Activated T-helper 2 cell treated with anti-CD3 and anti-CD28 coated beads, Interferon-gamma antibody, Interleukin-2, Interleukin-4, amounts not matched to agents 10 μg/mL and 5 μg/mL and 100 μg/mL, durations not matched to agents 14 hours and 24 hours and 36 hours (primary cell): Measurements from ENCODE around the gene PLSCR3. TPM values are rescaled to one million over a fixed set of nuclear protein-coding genes. Genes with fewer than 3 reads are reported as not detected.
"Not testable (repeated sequence)": the region's sequence is repeated elsewhere in the genome, so short reads cannot be mapped to it uniquely, and the experiment has no call there.

Source experiments
- DNase-seq: peaks from one replicate; pipeline ENCODE4 v3.0.0; 2021; ENCODE audit warnings: low spot score
- H3K27ac Mint-ChIP-seq: one replicate; pipeline ENCODE4 v1.8.0; 2021; ENCODE audit warnings: mixed read lengths
- H3K27me3 Mint-ChIP-seq: one replicate; pipeline ENCODE4 v1.8.0; 2021; ENCODE audit warnings: low read depth, mixed read lengths
- H3K36me3 Mint-ChIP-seq: one replicate; pipeline ENCODE4 v1.8.0; 2021; ENCODE audit warnings: low read depth, mixed read lengths
- H3K4me1 Mint-ChIP-seq: one replicate; pipeline ENCODE4 v1.8.0; 2021; ENCODE audit warnings: low read depth, mixed read lengths
- H3K4me3 Mint-ChIP-seq: one replicate; pipeline ENCODE4 v1.8.0; 2021; ENCODE audit warnings: low read depth, mild to moderate bottlenecking, moderate library complexity, mixed read lengths
- H3K9me3 Mint-ChIP-seq: one replicate; pipeline ENCODE4 v1.8.0; 2021; ENCODE audit warnings: mixed read lengths
- intact Hi-C: fragments of 100-400 bp; cut with micrococcal nuclease; formaldehyde crosslinking; loops from one replicate; pipeline ENCODE4 v1.15.1; 2023
- total RNA-seq: library from RNA; stranded (reverse); gene quantifications from 2 replicates; pipeline ENCODE4 v1.2.3, GENCODE V29; 2022

Gene PLSCR3
- total RNA-seq, 1 donor from 2014 or later: 75.4 TPM

- H3K27me3 Mint-ChIP-seq: peaks cover 39% of the 10 kb centered on the region
- intact Hi-C loops: no loop called here
- peaks cover 4% of the 10 kb centered on the region for H3K4me1 Mint-ChIP-seq
- peaks cover 5% of the 10 kb centered on the region for H3K36me3 Mint-ChIP-seq
- H3K4me3 Mint-ChIP-seq: no peak overlapping the region
- no peak overlapping the region for H3K27ac Mint-ChIP-seq
- H3K9me3 Mint-ChIP-seq: peaks cover 6% of the 10 kb centered on the region
- DNase-seq: no peak
Observed at GRCh38 chr17:7380321-7380720, 14.0 kb downstream of the PLSCR3 start.

GRCh38 chr17:7379134-7379533, 15.2 kb downstream of the PLSCR3 start:
- Mint-ChIP-seq H3K27me3 (peaks cover 39% of the 10 kb centered on the region), H3K4me3 (no peak overlapping the region), H3K9me3 (peaks cover 6% of the 10 kb centered on the region), H3K4me1 (no peaks in the 10 kb centered on the region), H3K27ac (no peak overlapping the region), H3K36me3 (peaks cover 5% of the 10 kb centered on the region)
- intact Hi-C loops: no loop called here
- DNase-seq: no peak

GRCh38 chr17:7374353-7374752, 20.0 kb downstream of the PLSCR3 start:
- intact Hi-C loops: no loop called here
- Mint-ChIP-seq H3K9me3 (peaks cover 5% of the 10 kb centered on the region), H3K27ac (no peak overlapping the region), H3K4me1 (no peaks in the 10 kb centered on the region), H3K4me3 (no peak overlapping the region), H3K36me3 (peaks cover 4% of the 10 kb centered on the region), H3K27me3 (peaks cover 14% of the 10 kb centered on the region)
- no peak for DNase-seq

- Mint-ChIP-seq H3K27me3 (peaks cover 6% of the 10 kb centered on the region), H3K27ac (no peak overlapping the region), H3K9me3 (no peaks in the 10 kb centered on the region), H3K4me1 (no peaks in the 10 kb centered on the region), H3K4me3 (no peak overlapping the region), H3K36me3 (no peaks in the 10 kb centered on the region)
- intact Hi-C loops: no loop called here
- DNase-seq: no peak
Observed at GRCh38 chr17:7370853-7371252, 23.5 kb downstream of the PLSCR3 start.

- Mint-ChIP-seq H3K9me3 (no peaks in the 10 kb centered on the region), H3K36me3 (no peaks in the 10 kb centered on the region), H3K27me3 (peaks cover 8% of the 10 kb centered on the region), H3K4me3 (no peak overlapping the region), H3K27ac (no peak overlapping the region), H3K4me1 (no peaks in the 10 kb centered on the region)
- intact Hi-C loops: no loop called here
- no peak for DNase-seq
Observed at GRCh38 chr17:7369825-7370224, 24.5 kb downstream of the PLSCR3 start.

- H3K36me3 Mint-ChIP-seq, H3K9me3 Mint-ChIP-seq, H3K27me3 Mint-ChIP-seq, H3K4me3 Mint-ChIP-seq, H3K4me1 Mint-ChIP-seq, DNase-seq, H3K27ac Mint-ChIP-seq, intact Hi-C loops: not testable (repeated sequence)
Observed at GRCh38 chr17:7368599-7368994, 25.7 kb downstream of the PLSCR3 start.

GRCh38 chr17:7367918-7368598, 26.3 kb downstream of the PLSCR3 start:
- H3K4me3 Mint-ChIP-seq: no peak overlapping the region
- peaks cover 8% of the 10 kb centered on the region for H3K27me3 Mint-ChIP-seq
- no peak overlapping the region for H3K27ac Mint-ChIP-seq
- intact Hi-C loops: no loop called here
- H3K9me3 Mint-ChIP-seq: no peaks in the 10 kb centered on the region
- H3K4me1 Mint-ChIP-seq: no peaks in the 10 kb centered on the region
- no peaks in the 10 kb centered on the region for H3K36me3 Mint-ChIP-seq
- no peak for DNase-seq

- no peak overlapping the region for H3K27ac Mint-ChIP-seq
- intact Hi-C loops: no loop called here
- peaks cover 8% of the 10 kb centered on the region for H3K27me3 Mint-ChIP-seq
- H3K9me3 Mint-ChIP-seq: no peaks in the 10 kb centered on the region
- H3K36me3 Mint-ChIP-seq: no peaks in the 10 kb centered on the region
- H3K4me1 Mint-ChIP-seq: no peaks in the 10 kb centered on the region
- no peak for DNase-seq
- H3K4me3 Mint-ChIP-seq: no peak overlapping the region
Observed at GRCh38 chr17:7367083-7367482, 27.2 kb downstream of the PLSCR3 start.

- H3K4me3 Mint-ChIP-seq, H3K27ac Mint-ChIP-seq, DNase-seq, H3K4me1 Mint-ChIP-seq, H3K27me3 Mint-ChIP-seq, H3K9me3 Mint-ChIP-seq, H3K36me3 Mint-ChIP-seq, intact Hi-C loops: not testable (repeated sequence)
Observed at GRCh38 chr17:7365963-7366362, 28.4 kb downstream of the PLSCR3 start.

GRCh38 chr17:7363311-7363710, 31.0 kb downstream of the PLSCR3 start:
- intact Hi-C loops: no loop called here
- Mint-ChIP-seq H3K27me3 (peaks cover 4% of the 10 kb centered on the region), H3K9me3 (no peaks in the 10 kb centered on the region), H3K4me1 (peaks cover 1% of the 10 kb centered on the region), H3K36me3 (no peaks in the 10 kb centered on the region), H3K4me3 (no peak overlapping the region), H3K27ac (no peak overlapping the region)
- no peak for DNase-seq

- no peaks in the 10 kb centered on the region for H3K36me3 Mint-ChIP-seq
Observed at GRCh38 chr17:7361906-7362305, 32.4 kb downstream of the PLSCR3 start.

GRCh38 chr17:7357381-7357780, 36.9 kb downstream of the PLSCR3 start:
- H3K27me3 Mint-ChIP-seq: no peaks in the 10 kb centered on the region
- H3K36me3 Mint-ChIP-seq: peaks cover 8% of the 10 kb centered on the region
- peaks cover 19% of the 10 kb centered on the region for H3K4me1 Mint-ChIP-seq
- no peaks in the 10 kb centered on the region for H3K9me3 Mint-ChIP-seq
- no peak overlapping the region for H3K27ac Mint-ChIP-seq
- DNase-seq: no peak
- no peak overlapping the region for H3K4me3 Mint-ChIP-seq
- intact Hi-C loops: no loop called here

More at GRCh38 chr17:7361906-7362305, 32.4 kb downstream of the PLSCR3 start:
- no peak overlapping the region for H3K27ac Mint-ChIP-seq
- no peak overlapping the region for H3K4me3 Mint-ChIP-seq
- no peaks in the 10 kb centered on the region for H3K9me3 Mint-ChIP-seq
- intact Hi-C loops: no loop called here
- peaks cover 1% of the 10 kb centered on the region for H3K4me1 Mint-ChIP-seq
- H3K27me3 Mint-ChIP-seq: peaks cover 2% of the 10 kb centered on the region
- DNase-seq: no peak

GRCh38 chr17:7356756-7357155, 37.6 kb downstream of the PLSCR3 start:
- peaks cover 10% of the 10 kb centered on the region for H3K36me3 Mint-ChIP-seq
- DNase-seq: no peak
- H3K9me3 Mint-ChIP-seq: no peaks in the 10 kb centered on the region
- H3K27ac Mint-ChIP-seq: no peak overlapping the region
- intact Hi-C loops: loop anchor here (1.0 kb wide), 2 partner anchors 81 to 205 kb away; partner anchors contain the start of gene SENP3
- H3K4me3 Mint-ChIP-seq: no peak overlapping the region
- H3K27me3 Mint-ChIP-seq: no peaks in the 10 kb centered on the region
- H3K4me1 Mint-ChIP-seq: peaks cover 20% of the 10 kb centered on the region
